ENCODE measurements around the gene VPS8.
"Not testable (repeated sequence)": the region's sequence is repeated elsewhere in the genome, so short reads cannot be mapped to it uniquely, and the experiment has no call there.

The VPS8 gene

DNA sequence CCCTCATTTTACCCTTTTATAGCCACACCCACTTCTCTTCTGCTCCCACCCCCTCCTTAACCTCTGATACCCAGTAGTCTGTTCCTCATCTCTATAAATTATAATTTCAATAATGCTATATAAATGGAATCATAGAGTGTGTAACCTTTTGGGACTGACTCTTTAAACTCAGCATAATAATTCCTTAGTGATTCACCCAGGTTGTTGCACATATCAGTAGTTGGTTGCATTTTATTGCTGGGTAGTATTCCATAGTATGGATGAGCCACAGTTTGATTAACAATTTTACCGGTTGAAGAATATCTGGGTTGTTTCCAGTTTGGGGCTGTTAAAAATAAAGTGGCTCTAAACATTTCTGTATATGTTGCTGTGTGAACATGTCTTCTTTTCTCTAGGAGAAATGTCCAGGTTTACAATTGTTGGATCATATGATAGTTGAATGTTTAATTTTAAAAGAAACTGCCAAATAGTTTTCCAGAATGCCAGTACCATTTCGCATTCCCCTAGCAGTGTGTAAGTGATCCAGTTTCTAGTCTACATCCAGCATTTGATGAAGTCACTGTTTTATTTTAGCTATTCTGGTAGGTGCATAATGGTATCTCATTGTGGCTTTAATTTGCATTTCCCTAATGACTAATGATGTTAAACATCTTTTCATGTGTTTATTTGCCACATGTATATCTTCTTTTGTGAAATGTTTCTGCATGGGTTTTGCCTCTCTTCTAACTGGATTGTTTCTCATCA, 68.5 kb downstream of the VPS8 start:
- DNase-seq: no peak

GRCh38 chr3:184884359-184885017, 72.5 kb downstream of the VPS8 start:
- no peak for DNase-seq

DNA sequence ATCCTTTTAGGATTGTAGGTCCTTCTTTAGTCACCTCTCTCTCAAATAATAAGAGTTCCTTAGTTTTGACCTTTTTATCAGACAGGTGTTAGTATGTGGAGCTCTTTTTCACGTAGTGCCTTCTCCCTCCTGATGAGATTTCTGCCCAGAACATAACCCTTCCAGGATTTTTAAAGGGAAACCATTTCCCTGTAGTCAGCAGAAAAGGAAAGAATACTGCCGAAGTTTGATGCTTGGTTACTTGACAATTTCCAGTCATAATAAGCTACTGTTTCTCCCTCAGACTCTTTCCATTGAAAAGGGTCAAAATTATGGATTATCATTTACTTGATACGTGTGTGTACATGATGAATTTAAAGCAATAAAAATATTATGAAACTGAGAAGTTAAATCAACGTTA, 73.1 kb downstream of the VPS8 start:
- DNase-seq: no peak

DNA sequence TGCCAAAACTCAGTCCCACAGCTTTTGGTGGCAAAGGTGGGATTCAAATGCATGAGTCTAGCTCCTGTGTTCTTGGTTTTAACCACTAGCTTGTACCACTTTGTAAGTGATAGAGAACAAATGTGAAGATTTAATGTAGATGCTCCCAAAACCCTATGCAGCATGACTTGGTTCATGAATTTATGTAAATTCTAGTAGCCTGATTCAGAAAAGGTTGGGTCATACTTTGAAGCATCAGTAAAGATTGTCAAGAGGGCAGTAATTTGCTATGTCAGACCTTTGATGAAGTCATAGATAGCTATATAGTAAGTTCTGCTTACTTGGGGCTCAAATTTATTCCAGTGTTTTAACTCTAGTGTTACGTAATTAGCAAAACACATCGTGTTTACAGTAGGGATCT, 75.6 kb downstream of the VPS8 start:
- no peak for DNase-seq

GRCh38 chr3:184889312-184889904, 77.4 kb downstream of the VPS8 start:
- DNase-seq: no peak

- DNase-seq: no peak
Observed at GRCh38 chr3:184894051-184894450, 82.1 kb downstream of the VPS8 start.

GRCh38 chr3:184895350-184895749, 83.4 kb downstream of the VPS8 start:
- no peak for DNase-seq

- DNase-seq: no peak
Observed at GRCh38 chr3:184896336-184896735, 84.4 kb downstream of the VPS8 start.

- DNase-seq: no peak
Observed at GRCh38 chr3:184899953-184900595, 88.1 kb downstream of the VPS8 start.

- DNase-seq: not testable (repeated sequence)
Observed at GRCh38 chr3:184907031-184907430, 95.1 kb downstream of the VPS8 start.

GRCh38 chr3:184907681-184908649, 96.0 kb downstream of the VPS8 start:
- DNase-seq: no peak

- DNase-seq: no peak
Observed at GRCh38 chr3:184908859-184909258, 96.9 kb downstream of the VPS8 start.

DNA sequence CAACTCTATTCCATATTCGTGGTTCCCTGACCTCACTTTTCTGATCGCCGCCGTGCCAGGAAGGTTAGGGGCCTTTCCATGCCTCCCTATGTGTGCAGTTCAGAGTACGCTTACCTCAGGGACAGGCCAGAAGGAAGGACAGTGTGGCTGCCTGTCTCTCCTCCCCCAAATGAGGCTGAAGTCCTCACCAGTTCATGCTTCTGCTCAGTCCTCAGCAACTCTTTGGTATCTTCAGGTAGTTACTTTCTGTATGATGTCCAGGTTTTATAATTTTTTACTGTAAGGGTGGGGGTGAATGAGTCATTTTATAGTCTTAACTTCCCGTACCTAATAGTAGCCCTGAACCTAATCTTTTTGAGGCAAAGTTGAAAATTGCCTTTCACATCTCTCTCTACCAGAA, 98.7 kb downstream of the VPS8 start:
- DNase-seq: no peak

- DNase-seq: no peak
Observed at GRCh38 chr3:184911570-184911969, 99.6 kb downstream of the VPS8 start.

GRCh38 chr3:184912163-184912562, 100.2 kb downstream of the VPS8 start:
- no peak for DNase-seq

DNA sequence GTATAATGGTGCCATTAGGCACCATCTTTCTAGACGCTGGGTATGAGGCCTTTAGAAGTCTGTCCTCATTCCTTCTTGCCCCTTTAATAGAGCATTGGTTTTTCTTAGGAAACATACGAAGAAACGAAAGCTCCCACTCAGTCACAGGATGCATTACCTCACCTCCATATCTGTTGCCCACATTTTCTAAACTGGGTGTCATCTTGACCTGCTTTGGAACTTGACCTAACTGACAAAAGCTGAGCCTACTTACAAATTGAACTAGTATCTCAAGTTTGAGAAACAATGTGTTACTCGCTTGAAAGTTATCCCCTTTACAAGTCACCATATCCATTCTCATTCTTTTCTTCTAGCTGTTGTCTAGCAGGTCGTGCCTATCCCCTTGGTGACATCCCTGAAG, 102.7 kb downstream of the VPS8 start:
- no peak for DNase-seq

DNA sequence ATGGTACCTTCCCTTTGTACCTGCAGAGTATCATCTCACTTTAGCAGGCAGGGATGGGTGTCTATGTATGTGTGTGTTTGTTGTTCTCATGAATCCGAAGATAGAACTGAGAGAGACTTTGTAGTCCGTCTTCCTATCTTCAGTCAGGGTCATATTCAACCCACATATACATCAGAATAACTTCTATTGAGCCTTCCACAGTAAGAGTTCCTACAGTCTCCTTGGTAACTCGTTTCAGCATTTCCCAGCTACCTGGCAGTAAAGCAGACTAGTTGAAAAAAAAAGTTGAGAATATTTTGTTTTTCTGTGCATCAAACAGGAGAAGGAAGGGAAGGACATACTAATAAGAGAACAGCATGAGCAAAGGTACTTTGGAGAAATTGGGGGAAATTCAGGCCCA, 106.8 kb downstream of the VPS8 start:
- DNase-seq: no peak

DNA sequence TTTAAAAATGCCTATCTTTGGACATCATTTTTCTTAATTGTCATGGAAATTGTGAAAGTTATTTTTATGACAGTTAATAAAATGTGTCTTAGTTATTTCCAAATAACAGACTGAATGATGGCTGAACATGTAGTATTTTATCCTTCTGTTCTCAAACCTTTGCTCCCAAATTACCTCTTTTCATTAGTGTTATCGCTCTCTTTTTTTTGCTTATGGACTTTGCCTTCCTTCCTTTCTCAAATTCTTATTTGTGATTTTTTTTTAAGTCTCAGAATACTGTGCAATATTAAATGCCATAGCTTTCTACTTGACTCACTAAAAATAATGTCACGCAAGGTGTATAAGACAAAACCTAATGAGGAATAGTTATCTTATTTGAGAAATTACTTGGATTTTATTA, 107.7 kb downstream of the VPS8 start:
- no peak for DNase-seq

DNA sequence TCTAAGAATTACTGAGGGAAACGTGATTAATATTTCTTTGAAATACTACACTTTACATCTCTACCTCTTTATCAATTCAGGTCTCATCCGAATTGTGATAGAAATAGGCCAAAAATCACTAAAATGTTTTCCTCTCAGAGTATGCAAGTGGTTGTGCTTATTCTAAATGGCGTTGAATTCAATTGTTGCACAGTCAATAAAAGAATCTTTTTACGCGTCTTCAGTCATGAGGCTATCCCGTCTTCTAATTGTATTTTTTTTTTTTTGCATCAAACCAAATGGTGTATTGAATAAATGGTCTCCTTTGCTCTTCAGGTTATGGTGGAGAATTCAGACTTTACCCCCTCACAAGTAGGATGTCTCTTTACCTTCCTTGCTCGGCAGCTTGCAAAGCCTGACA, 112.6 kb downstream of the VPS8 start:
- no peak for DNase-seq

DNA sequence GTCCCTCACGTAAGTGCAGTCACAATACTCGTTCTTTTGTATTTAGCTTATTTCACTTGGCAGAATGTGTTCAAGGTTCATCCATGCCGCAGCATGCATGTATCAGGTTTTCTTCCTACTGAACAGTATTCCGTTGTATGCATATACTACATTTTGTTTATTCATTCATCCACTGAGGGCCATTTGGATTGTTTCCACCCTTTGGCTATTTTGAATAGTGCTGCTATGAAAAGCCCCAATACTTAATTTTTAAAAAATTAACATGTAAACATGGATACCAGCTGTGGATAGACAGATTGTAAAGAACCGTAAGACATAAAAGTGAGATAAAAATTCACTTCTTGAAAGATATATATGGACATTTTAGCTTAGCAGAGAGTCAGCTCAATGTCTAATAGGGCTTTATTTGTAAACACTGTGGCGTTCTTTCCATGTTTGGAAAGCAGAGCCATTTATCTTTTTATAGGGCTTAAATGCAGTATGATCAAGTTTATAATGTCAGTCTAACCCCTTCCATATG, 115.9 kb downstream of the VPS8 start:
- DNase-seq: no peak

DNA sequence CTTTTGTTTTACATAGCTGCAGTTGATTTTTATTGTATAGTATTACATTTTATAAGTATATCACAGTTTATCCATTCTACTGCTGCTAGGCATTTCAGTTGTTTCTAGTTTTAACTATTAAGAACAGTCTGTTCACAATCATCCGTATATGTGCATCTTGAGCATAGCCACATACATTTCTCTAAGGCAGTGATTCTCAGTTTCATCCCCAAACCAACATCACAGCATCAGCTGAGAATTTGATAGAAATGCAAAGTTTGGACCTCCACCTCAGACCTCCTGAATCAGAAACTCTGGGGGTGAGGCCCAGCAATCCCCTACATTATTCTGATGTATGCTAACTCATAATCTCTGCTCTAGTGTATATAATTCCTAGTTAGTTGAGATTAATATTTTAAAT, 120.8 kb downstream of the VPS8 start:
- DNase-seq: no peak

DNA sequence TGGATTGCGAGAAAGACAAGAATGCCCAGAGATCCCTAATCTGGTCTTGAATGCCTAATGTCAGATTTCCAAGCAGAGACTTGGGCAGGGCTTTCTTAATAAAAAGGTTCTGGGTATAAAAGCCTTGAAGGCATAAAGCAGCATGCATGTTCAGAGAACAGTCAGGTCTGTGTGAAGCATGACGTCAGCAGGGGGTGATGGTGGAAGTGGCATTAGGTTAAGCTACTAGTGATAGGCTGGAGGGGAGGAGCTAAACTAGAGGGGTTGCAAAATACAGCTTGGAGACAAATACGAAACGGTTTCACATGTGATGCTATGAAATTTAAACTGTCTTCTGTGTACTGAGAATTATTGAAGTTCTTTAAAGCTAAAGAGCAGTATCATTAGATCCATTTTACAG, 125.6 kb downstream of the VPS8 start:
- DNase-seq: no peak

All from CD4-positive, alpha-beta T cell treated with Interleukin-10 for 1 hour (primary cell).